Measurements from ENCODE around the gene KLF9.

The KLF9 gene

GRCh38 chr9:70441622-70442021 lies 27.2 kb upstream of the KLF9 start:
- H3K27me3 ChIP-seq (ENCODE audit: low read length) = no peaks in the 10 kb centered on the region
- H3F3A ChIP-seq (ENCODE audit: insufficient read depth) = no peaks in the 10 kb centered on the region
- H3K36me3 ChIP-seq (ENCODE audit: low read length) = no peaks in the 10 kb centered on the region
- no peak overlapping the region for H3K4me3 ChIP-seq (ENCODE audit: insufficient read depth, low read length, poor library complexity, severe bottlenecking)
- no peak overlapping the region for H3K4me2 ChIP-seq (ENCODE audit: low read depth, low read length, poor library complexity, severe bottlenecking)
- H3K79me2 ChIP-seq (ENCODE audit: insufficient read depth, low read length) = no peaks in the 10 kb centered on the region
- no peak overlapping the region for H3K27ac ChIP-seq (ENCODE audit: low read depth, low read length)
- no peaks in the 10 kb centered on the region for H3K9me2 ChIP-seq (replicated peaks; ENCODE audit: insufficient read depth, low read length)
- TF ChIP-seq CTCF (IDR thresholded peaks at IDR 0.05; ENCODE audit: insufficient read depth, low read length, poor library complexity, severe bottlenecking) = no peak
- no peak for TF ChIP-seq EZH2phosphoT487 (conservative IDR thresholded peaks at IDR 0.05; ENCODE audit: low read length)
- no peak overlapping the region for H2AFZ ChIP-seq (ENCODE audit: low read depth, low read length, severe bottlenecking)
- H3K9me3 ChIP-seq (ENCODE audit: insufficient read depth, low read length) = no peaks in the 10 kb centered on the region
- H3K9ac ChIP-seq (ENCODE audit: low read length) = no peak overlapping the region
- H4K20me1 ChIP-seq (ENCODE audit: low read depth, low read length) = no peaks in the 10 kb centered on the region

DNA sequence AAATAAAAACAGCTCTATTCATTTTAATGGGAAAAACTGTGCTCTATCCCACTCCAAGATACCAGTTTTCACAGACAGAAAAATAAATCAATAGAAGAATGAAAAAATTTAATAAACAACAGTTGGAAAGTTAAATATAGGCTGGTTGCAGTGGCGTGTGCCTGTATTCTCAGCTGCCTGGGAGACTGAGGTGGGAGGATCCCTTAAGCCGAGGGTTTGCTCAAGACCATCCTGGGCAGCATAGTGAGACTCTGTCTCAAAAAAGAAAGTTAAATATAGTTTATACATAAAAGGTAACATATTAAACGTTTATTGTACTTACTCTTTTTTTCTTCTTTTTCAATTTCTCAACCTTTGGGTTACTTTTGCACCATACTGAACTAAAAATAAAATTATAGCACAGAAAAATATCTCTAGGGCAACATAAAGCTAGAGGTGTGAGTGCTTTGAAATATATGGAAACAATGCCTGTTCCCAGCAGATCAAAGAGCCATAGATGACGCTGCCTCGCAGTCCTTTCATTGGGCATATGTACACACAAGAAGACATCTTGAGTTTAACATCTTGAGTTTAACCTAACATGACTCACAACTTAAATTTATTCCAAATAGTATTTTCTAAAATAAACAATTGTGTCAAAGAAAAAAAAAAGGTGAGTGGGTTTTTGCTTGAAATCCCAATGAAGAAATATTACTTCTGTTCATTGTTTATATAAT lies 25.7 kb upstream of the KLF9 start:
- Histone ChIP-seq H2AFZ (ENCODE audit: low read depth, low read length, severe bottlenecking) (no peak overlapping the region), H3K9ac (ENCODE audit: low read length) (no peak overlapping the region), H3F3A (ENCODE audit: insufficient read depth) (no peaks in the 10 kb centered on the region), H3K4me3 (ENCODE audit: insufficient read depth, low read length, poor library complexity, severe bottlenecking) (no peak overlapping the region), H3K27me3 (ENCODE audit: low read length) (no peaks in the 10 kb centered on the region), H3K9me2 (replicated peaks; ENCODE audit: insufficient read depth, low read length) (no peaks in the 10 kb centered on the region), H3K9me3 (ENCODE audit: insufficient read depth, low read length) (no peaks in the 10 kb centered on the region), H3K36me3 (ENCODE audit: low read length) (no peaks in the 10 kb centered on the region), H3K4me2 (ENCODE audit: low read depth, low read length, poor library complexity, severe bottlenecking) (no peak overlapping the region), H3K79me2 (ENCODE audit: insufficient read depth, low read length) (no peaks in the 10 kb centered on the region), H3K27ac (ENCODE audit: low read depth, low read length) (no peak overlapping the region), H4K20me1 (ENCODE audit: low read depth, low read length) (no peaks in the 10 kb centered on the region)
- TF ChIP-seq CTCF (IDR thresholded peaks at IDR 0.05; ENCODE audit: insufficient read depth, low read length, poor library complexity, severe bottlenecking) = no peak
- no peak for TF ChIP-seq EZH2phosphoT487 (conservative IDR thresholded peaks at IDR 0.05; ENCODE audit: low read length)

- no peaks in the 10 kb centered on the region for H3K27me3 ChIP-seq (ENCODE audit: low read length)
- no peaks in the 10 kb centered on the region for H3K79me2 ChIP-seq (ENCODE audit: insufficient read depth, low read length)
- H4K20me1 ChIP-seq (ENCODE audit: low read depth, low read length) = no peaks in the 10 kb centered on the region
- TF ChIP-seq EZH2phosphoT487 (conservative IDR thresholded peaks at IDR 0.05; ENCODE audit: low read length) (no peak), CTCF (IDR thresholded peaks at IDR 0.05; ENCODE audit: insufficient read depth, low read length, poor library complexity, severe bottlenecking) (no peak)
- no peak overlapping the region for H3K4me2 ChIP-seq (ENCODE audit: low read depth, low read length, poor library complexity, severe bottlenecking)
- H3K9ac ChIP-seq (ENCODE audit: low read length) = no peak overlapping the region
- no peaks in the 10 kb centered on the region for H3K36me3 ChIP-seq (ENCODE audit: low read length)
- no peaks in the 10 kb centered on the region for H3K9me3 ChIP-seq (ENCODE audit: insufficient read depth, low read length)
- no peak overlapping the region for H3K4me3 ChIP-seq (ENCODE audit: insufficient read depth, low read length, poor library complexity, severe bottlenecking)
- H3F3A ChIP-seq (ENCODE audit: insufficient read depth) = no peaks in the 10 kb centered on the region
- H2AFZ ChIP-seq (ENCODE audit: low read depth, low read length, severe bottlenecking) = no peak overlapping the region
- H3K27ac ChIP-seq (ENCODE audit: low read depth, low read length) = no peak overlapping the region
- H3K9me2 ChIP-seq (replicated peaks; ENCODE audit: insufficient read depth, low read length) = no peaks in the 10 kb centered on the region
These were observed 24.0 kb upstream of the KLF9 start for GRCh38 chr9:70438341-70438928.

Data from SU-DHL-6 (cell line).